SK-N-SH treated with all-trans-retinoic acid at 6 μM for 48 hours (cell line): Measurements from ENCODE around the gene RNF213.

Experiments
- ATAC-seq: fragments of 200-7000 bp; cut with Tn5 transposase; 3 replicates; pipeline ENCODE4 v1.9.1; 2020; ENCODE audit warnings: mild to moderate bottlenecking, moderate library complexity
- ARNTL ChIP-seq: fragments of 450-650 bp; formaldehyde crosslinking; IDR thresholded peaks from 2 replicates; pipeline ENCODE4 v1.5.0; 2020; ENCODE audit warnings: low read depth, mild to moderate bottlenecking, moderate library complexity, borderline replicate concordance
- BACH2 ChIP-seq: fragments of 250-450 bp; sonication (Bioruptor Pico); IDR thresholded peaks from 2 replicates; pipeline ENCODE4 v1.9.0; 2021; ENCODE audit warnings: mild to moderate bottlenecking, borderline replicate concordance
- CSDC2 ChIP-seq: fragments of 250-450 bp; sonication (Bioruptor Pico); IDR thresholded peaks from 2 replicates; pipeline ENCODE4 v1.5.0; 2020; ENCODE audit warnings: mild to moderate bottlenecking, moderate library complexity
- GLIS3 ChIP-seq: fragments of 250-450 bp; sonication (Bioruptor Pico); IDR thresholded peaks from 2 replicates; pipeline ENCODE4 v1.5.0; 2020; ENCODE audit warnings: mild to moderate bottlenecking, moderate library complexity
- ISL1 ChIP-seq: fragments of 250-450 bp; sonication (Bioruptor Pico); IDR thresholded peaks from 2 replicates; pipeline ENCODE4 v2.1.2; 2022; ENCODE audit warnings: mild to moderate bottlenecking, moderate library complexity
- PPARA ChIP-seq: fragments of 250-450 bp; sonication (Bioruptor Pico); IDR thresholded peaks from 2 replicates; pipeline ENCODE4 v1.5.0; 2020; ENCODE audit warnings: mild to moderate bottlenecking, borderline replicate concordance
- RARB ChIP-seq: fragments of 250-450 bp; sonication (Bioruptor Pico); IDR thresholded peaks from 2 replicates; pipeline ENCODE4 v1.8.0; 2021; ENCODE audit warnings: mild to moderate bottlenecking, moderate library complexity
- SNAI2 ChIP-seq: fragments of 250-450 bp; sonication (Bioruptor Pico); IDR thresholded peaks from 2 replicates; pipeline ENCODE4 v1.5.0; 2020; ENCODE audit warnings: mild to moderate bottlenecking, moderate library complexity
- TCF4 ChIP-seq: fragments of 250-450 bp; sonication (Bioruptor Pico); IDR thresholded peaks from 2 replicates; pipeline ENCODE4 v1.8.0; 2021; ENCODE audit warnings: mild to moderate bottlenecking, moderate library complexity, borderline replicate concordance
- TOX ChIP-seq: fragments of 250-450 bp; sonication (Bioruptor Pico); IDR thresholded peaks from 2 replicates; pipeline ENCODE4 v1.8.0; 2021; ENCODE audit warnings: mild to moderate bottlenecking, moderate library complexity, borderline replicate concordance
- ZFP3 ChIP-seq: fragments of 250-450 bp; sonication (Bioruptor Pico); IDR thresholded peaks from 2 replicates; pipeline ENCODE4 v1.5.0; 2020; ENCODE audit warnings: mild to moderate bottlenecking, moderate library complexity
- ZFP30 ChIP-seq: fragments of 450-650 bp; formaldehyde crosslinking; IDR thresholded peaks from 2 replicates; pipeline ENCODE4 v1.5.0; 2022; ENCODE audit warnings: mild to moderate bottlenecking, moderate library complexity
- ZNF565 ChIP-seq: fragments of 450-650 bp; formaldehyde crosslinking; conservative IDR thresholded peaks from 2 replicates; pipeline ENCODE4 v1.5.0; 2020; ENCODE audit warnings: low read depth, mild to moderate bottlenecking, moderate library complexity
- ZNF8 ChIP-seq: fragments of 450-650 bp; formaldehyde crosslinking; IDR thresholded peaks from 2 replicates; pipeline ENCODE4 v1.5.0; 2020; ENCODE audit warnings: mild to moderate bottlenecking, moderate library complexity
- TF ChIP-seq, protein P1 (sequence below): fragments of 250-450 bp; sonication (Bioruptor Pico); IDR thresholded peaks from 2 replicates; pipeline ENCODE4 v1.8.0; 2020; ENCODE audit warnings: mild to moderate bottlenecking, moderate library complexity, borderline replicate concordance
- TF ChIP-seq, protein P2 (sequence below): fragments of 250-450 bp; sonication (Bioruptor Pico); IDR thresholded peaks from 2 replicates; pipeline ENCODE4 v1.5.1; 2020; ENCODE audit warnings: low read depth, mild to moderate bottlenecking, moderate library complexity
- TF ChIP-seq, protein P3 (sequence below): fragments of 250-450 bp; sonication (Bioruptor Pico); IDR thresholded peaks from 2 replicates; pipeline ENCODE4 v1.8.0; 2021; ENCODE audit warnings: low read depth, mild to moderate bottlenecking, moderate library complexity, borderline replicate concordance
- TF ChIP-seq, protein P4 (sequence below): fragments of 250-450 bp; sonication (Bioruptor Pico); IDR thresholded peaks from 2 replicates; pipeline ENCODE4 v1.5.0; 2020; ENCODE audit warnings: mild to moderate bottlenecking, moderate library complexity
- TF ChIP-seq, protein P5 (sequence below): fragments of 250-450 bp; sonication (Bioruptor Pico); IDR thresholded peaks from 2 replicates; pipeline ENCODE4 v1.5.1; 2021; ENCODE audit warnings: mild to moderate bottlenecking, moderate library complexity

Gene RNF213

DNA sequence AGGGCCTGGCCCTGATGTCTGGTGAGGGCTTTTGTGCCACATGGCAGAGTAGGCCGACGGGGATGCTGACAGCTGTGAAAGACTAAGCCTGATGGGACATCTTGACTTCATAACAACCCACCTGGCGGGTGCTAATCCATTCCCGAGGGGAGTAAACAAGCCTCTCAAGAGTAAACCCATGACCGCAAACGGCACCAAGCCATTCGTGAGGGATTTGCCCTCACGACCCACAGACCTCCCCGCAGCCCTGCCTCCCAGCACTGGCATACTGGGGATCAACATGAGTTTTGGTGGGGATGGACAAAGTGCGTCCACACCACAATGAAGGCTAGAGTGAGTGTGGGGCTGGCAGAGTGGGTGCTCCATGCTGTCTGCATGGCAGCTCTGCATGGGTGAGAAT is 11.7 kb downstream of the RNF213 start:
- TF ChIP-seq CSDC2 (CRISPR knock-in tag) (no peak), SNAI2 (CRISPR knock-in tag) (no peak), PPARA (no peak), RARB (CRISPR knock-in tag) (no peak), ZNF565 (CRISPR knock-in tag) (no peak), BACH2 (CRISPR knock-in tag) (no peak), TCF4 (CRISPR knock-in tag) (no peak)
- TF ChIP-seq, protein P1, sequence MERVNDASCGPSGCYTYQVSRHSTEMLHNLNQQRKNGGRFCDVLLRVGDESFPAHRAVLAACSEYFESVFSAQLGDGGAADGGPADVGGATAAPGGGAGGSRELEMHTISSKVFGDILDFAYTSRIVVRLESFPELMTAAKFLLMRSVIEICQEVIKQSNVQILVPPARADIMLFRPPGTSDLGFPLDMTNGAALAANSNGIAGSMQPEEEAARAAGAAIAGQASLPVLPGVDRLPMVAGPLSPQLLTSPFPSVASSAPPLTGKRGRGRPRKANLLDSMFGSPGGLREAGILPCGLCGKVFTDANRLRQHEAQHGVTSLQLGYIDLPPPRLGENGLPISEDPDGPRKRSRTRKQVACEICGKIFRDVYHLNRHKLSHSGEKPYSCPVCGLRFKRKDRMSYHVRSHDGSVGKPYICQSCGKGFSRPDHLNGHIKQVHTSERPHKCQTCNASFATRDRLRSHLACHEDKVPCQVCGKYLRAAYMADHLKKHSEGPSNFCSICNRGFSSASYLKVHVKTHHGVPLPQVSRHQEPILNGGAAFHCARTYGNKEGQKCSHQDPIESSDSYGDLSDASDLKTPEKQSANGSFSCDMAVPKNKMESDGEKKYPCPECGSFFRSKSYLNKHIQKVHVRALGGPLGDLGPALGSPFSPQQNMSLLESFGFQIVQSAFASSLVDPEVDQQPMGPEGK = no peak
- TF ChIP-seq, protein P2, sequence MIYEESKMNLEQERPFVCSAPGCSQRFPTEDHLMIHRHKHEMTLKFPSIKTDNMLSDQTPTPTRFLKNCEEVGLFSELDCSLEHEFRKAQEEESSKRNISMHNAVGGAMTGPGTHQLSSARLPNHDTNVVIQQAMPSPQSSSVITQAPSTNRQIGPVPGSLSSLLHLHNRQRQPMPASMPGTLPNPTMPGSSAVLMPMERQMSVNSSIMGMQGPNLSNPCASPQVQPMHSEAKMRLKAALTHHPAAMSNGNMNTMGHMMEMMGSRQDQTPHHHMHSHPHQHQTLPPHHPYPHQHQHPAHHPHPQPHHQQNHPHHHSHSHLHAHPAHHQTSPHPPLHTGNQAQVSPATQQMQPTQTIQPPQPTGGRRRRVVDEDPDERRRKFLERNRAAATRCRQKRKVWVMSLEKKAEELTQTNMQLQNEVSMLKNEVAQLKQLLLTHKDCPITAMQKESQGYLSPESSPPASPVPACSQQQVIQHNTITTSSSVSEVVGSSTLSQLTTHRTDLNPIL = no peak
- no peak; the same call in 2 of the 3 replicates for ATAC-seq

DNA sequence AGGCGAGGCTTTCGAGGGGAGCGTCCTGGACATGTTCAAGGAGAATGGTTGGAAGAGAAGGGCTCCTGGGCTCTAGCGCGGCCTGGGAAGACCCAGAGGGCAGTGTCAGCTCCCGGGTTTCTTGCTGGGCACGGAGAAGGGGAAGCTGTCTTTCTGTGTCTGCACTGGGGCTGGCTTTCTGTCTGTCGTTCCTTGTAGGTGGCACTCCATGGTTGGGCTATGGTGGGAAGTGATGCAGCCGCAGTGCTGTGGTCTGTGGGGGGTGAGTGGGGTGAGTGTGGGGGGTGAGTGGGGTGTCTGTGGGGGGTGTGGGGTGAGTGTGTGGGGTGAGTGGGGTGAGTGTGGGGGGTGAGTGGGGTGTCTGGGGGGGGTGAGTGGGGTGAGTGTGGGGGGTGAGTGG is 13.7 kb downstream of the RNF213 start:
- ATAC-seq = no peak
- TF ChIP-seq, protein P2 = no peak
- TF ChIP-seq TOX (CRISPR knock-in tag) = no peak
- TF ChIP-seq, protein P3, sequence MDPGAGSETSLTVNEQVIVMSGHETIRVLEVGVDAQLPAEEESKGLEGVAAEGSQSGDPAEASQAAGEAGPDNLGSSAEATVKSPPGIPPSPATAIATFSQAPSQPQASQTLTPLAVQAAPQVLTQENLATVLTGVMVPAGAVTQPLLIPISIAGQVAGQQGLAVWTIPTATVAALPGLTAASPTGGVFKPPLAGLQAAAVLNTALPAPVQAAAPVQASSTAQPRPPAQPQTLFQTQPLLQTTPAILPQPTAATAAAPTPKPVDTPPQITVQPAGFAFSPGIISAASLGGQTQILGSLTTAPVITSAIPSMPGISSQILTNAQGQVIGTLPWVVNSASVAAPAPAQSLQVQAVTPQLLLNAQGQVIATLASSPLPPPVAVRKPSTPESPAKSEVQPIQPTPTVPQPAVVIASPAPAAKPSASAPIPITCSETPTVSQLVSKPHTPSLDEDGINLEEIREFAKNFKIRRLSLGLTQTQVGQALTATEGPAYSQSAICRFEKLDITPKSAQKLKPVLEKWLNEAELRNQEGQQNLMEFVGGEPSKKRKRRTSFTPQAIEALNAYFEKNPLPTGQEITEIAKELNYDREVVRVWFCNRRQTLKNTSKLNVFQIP (CRISPR knock-in tag) = no peak
- no peak for TF ChIP-seq CSDC2 (CRISPR knock-in tag)
- no peak for TF ChIP-seq ISL1 (CRISPR knock-in tag)
- TF ChIP-seq ZNF8 (CRISPR knock-in tag) = no peak
- no peak for TF ChIP-seq GLIS3 (CRISPR knock-in tag)
- TF ChIP-seq ARNTL (CRISPR knock-in tag) = no peak
- no peak for TF ChIP-seq SNAI2 (CRISPR knock-in tag)
- TF ChIP-seq, protein P4, sequence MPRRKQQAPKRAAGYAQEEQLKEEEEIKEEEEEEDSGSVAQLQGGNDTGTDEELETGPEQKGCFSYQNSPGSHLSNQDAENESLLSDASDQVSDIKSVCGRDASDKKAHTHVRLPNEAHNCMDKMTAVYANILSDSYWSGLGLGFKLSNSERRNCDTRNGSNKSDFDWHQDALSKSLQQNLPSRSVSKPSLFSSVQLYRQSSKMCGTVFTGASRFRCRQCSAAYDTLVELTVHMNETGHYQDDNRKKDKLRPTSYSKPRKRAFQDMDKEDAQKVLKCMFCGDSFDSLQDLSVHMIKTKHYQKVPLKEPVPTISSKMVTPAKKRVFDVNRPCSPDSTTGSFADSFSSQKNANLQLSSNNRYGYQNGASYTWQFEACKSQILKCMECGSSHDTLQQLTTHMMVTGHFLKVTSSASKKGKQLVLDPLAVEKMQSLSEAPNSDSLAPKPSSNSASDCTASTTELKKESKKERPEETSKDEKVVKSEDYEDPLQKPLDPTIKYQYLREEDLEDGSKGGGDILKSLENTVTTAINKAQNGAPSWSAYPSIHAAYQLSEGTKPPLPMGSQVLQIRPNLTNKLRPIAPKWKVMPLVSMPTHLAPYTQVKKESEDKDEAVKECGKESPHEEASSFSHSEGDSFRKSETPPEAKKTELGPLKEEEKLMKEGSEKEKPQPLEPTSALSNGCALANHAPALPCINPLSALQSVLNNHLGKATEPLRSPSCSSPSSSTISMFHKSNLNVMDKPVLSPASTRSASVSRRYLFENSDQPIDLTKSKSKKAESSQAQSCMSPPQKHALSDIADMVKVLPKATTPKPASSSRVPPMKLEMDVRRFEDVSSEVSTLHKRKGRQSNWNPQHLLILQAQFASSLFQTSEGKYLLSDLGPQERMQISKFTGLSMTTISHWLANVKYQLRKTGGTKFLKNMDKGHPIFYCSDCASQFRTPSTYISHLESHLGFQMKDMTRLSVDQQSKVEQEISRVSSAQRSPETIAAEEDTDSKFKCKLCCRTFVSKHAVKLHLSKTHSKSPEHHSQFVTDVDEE (CRISPR knock-in tag) = no peak
- TF ChIP-seq, protein P1 = no peak
- no peak for TF ChIP-seq ZFP30
- TF ChIP-seq, protein P5, sequence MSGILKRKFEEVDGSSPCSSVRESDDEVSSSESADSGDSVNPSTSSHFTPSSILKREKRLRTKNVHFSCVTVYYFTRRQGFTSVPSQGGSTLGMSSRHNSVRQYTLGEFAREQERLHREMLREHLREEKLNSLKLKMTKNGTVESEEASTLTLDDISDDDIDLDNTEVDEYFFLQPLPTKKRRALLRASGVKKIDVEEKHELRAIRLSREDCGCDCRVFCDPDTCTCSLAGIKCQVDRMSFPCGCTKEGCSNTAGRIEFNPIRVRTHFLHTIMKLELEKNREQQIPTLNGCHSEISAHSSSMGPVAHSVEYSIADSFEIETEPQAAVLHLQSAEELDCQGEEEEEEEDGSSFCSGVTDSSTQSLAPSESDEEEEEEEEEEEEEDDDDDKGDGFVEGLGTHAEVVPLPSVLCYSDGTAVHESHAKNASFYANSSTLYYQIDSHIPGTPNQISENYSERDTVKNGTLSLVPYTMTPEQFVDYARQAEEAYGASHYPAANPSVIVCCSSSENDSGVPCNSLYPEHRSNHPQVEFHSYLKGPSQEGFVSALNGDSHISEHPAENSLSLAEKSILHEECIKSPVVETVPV = no peak
- TF ChIP-seq ZFP3 = no peak
- no peak for TF ChIP-seq RARB (CRISPR knock-in tag)
- TF ChIP-seq BACH2 (CRISPR knock-in tag) = no peak
- no peak for TF ChIP-seq ZNF565 (CRISPR knock-in tag)
